HG02852 (cell line): ENCODE measurements around the gene MTMR12.
"Not testable (repeated sequence)": the region's sequence is repeated elsewhere in the genome, so short reads cannot be mapped to it uniquely, and the experiment has no call there.

Experiments used
- ATAC-seq: cut with Tn5 transposase; IDR thresholded peaks from one replicate; pipeline ENCODE4 v1.9.1; 2021; ENCODE audit warnings: mild to moderate bottlenecking, moderate library complexity; ENCODE audit not compliant: unreplicated experiment

Gene MTMR12

DNA sequence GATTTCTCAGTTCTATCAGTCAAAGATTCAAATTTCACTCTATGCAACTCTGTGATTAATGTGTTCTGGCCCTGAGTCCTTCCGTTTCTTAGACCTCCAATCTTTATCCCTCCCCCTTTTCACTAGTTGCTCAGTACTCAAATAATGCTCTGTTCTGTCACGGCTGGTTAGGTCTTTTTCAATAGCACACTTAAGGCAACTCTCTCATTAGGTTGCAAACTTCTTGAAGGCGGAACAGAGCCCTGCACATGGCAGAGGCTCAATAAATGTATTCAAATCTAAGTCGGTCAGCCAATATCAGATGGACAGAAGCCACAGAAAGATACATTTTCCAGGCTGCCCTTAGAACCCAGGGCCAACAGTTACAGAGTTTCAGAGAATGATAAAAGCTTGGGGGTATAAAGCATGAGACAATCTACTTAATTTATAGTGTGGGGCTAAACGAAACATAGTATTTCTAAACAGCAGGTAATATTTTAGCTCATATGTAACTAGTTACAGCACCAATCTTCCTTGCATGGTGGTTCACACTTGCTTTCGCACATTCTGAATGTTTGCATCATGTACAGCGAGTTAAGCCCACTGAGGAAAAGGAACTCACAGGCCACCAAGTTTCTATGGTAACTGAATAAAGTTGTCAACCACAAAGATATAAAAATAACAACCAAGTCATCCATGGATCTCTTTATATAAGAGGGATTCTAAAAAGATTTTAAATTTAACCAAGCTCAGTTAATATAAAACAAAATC, 71.5 kb downstream of the MTMR12 start:
- no peak for ATAC-seq

DNA sequence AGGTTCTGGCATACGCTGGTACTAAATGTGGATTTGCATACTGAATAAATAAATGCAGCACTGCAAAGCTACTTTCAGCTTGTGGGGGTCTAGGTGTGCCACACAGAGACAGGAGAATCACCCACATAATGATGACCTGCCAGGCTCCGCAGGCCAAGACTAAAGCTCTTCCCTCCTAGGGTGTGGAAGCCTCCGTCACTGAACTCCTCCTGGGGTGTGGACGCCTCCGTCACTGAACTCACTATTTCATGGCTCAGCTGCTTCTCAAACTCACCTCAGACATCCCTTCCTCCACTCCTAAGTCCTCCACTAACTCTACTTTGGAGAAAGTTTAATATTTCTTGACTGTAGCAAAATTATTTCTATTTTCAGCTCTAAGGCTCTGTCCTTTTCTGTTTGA, 73.4 kb downstream of the MTMR12 start:
- ATAC-seq = no peak

DNA sequence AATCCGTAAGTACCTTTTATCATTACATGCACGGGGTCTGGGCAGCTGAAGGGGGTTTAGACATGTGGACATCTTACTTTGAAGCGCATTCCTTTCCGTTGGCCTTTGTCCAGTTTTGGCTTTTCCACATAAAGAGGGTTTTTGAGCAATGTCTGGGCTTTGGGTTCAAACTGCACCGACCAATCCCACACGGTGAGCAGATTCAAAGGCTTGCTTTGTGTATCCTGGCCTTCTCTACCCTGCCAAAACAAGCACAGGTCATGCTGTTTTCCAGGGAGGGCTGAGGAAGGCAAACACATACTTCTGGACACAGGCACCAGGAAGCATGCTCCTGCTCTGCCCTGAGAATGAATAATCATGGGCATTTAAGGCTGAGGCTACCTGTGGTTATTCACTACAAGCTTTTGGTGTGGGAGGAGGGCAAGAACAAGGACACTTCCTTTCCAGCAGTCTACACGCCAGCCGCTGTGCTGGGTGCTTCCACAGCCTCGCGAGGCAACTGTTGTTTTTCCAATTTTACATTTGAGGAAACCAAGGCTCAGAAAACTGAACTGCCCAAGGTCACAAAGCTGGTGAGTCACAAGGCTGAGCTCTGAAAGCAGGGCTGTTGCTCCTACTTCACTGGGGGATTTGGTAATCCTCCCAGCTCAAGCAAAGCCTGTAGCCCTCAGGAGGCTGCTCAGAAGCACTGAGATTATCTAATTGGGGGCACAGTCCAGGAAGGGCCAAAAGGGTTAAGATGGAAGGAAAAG, 78.9 kb downstream of the MTMR12 start:
- ATAC-seq = no peak

DNA sequence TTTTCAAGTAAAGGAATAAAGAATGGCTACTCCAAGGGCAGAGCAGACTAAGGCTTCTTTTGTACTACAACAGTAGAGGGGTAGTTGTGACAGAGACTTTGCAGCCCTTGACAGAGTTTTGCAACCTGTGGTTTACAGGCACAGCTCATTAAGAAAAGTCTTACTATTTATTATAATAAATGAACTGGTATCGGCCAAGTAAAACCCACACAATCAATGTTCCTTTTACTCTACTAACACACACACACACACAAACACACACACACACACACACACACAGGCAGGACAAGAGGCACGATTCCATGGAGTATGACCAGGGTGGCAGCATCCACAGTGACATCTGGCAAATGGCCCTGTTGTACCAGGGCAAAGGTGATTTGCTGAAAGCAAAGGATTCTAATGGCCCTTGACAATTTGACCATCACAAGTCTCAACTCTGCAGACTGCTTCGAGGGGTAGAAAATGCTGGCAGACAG, 79.5 kb downstream of the MTMR12 start:
- ATAC-seq = no peak

DNA sequence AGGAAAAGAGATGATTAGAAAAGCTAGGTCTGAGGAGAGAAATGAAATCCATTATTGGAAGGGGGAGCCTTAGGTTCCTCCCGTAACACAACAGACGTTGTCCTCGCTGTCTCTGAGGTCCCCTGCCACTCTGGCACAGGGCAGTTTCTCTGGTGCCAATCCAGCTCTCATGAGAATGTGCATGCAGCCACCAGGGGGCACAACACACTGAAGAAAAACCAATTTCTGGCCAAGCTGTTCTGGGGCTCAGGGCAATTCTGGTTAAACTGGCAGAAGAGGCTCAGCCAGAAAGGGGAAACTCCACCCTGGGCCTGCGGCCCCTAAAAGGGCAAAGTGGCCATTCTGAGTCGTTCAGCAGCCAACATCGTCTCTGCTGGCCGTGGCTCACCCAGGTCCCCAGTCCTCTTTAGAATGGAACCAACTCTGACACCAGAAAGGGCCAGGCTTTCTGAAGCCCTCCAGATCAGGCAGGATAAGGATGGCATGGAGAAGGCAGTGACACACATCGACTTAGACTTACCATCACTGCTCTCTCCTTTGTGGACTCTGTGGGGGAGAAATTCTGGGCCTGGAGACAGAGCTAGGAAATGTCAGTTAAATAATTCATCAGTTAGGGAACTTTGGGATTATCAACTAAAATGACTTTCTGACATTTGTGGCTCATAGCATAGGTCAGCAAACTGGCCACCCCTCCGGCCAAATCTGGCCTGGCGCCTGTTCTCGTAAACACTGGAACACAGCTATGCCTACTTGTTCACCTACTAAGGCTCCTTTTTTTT, 80.1 kb downstream of the MTMR12 start:
- peak; percentile 80 for ATAC-seq

DNA sequence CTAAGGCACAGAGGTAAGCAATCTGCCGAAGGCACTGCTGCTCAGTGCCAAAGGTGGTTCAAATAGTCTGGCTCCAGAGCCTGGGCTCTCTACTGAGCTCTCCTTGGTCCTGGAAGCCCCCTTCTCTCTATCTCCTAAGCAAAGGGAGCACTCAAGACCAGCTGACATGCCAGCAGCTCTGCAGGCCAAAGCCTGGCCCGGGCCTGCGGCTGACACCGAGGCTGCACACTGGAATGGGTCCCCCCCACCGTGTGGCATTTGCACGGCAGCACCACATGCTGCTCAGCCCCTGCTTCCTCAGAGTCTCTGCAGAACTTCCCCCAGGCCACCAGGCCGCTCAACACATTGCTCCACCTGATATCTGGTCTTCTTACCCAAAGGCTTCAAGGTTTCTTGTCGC, 80.8 kb downstream of the MTMR12 start:
- ATAC-seq = no peak

DNA sequence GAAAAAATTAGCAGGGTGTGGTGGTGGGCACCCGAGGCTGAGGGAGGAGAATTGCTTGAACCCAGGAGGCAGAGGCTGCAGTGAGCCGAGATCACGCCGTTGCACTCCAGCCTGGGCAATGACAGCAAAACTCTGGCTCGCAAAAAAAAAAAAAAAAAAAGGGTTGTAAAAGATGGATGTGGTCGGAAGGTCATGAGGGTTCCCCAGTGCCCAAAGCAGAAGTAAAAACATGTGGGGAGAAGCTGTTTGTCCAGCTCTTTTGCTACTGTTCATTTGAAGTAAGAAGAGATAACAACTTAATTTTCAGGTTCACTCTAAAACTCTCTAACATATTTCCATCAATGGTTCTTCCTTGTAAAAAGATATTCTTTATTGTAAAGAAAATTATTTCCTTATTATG, 81.5 kb downstream of the MTMR12 start:
- ATAC-seq = no peak

DNA sequence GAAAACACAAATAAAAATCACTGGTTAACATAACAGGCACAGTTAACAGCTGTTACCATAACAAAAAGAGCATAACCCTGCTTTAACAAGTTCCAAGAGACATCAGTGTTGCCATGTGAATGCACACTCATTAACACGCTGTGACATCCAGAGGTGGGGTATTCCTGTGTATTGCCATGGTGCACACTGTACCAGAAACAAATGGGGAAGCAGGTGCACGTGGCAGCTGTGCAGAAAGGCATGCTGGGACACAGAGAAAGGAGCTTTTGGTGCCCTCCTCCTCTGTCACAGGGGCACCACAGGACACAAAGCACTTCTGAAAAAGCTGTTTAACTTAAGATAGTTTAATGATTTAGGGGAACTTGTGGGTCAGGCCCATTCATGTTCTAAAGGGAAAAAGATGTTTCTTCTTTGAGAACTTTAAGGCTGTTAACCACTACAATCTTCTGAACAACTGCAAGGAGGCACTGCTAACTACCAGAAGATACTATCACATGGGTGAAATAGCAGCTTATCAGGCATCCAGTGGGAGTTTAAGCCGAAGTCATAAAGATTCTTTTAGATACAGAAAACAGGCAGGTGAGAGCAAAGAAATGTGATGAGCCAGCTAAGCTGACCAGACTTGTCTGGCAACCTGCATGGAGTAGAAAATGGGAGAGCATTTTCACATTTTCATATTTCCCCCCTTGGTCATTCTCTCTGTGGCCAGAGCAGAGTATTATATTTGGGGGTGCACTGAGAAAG, 82.2 kb downstream of the MTMR12 start:
- no peak for ATAC-seq

DNA sequence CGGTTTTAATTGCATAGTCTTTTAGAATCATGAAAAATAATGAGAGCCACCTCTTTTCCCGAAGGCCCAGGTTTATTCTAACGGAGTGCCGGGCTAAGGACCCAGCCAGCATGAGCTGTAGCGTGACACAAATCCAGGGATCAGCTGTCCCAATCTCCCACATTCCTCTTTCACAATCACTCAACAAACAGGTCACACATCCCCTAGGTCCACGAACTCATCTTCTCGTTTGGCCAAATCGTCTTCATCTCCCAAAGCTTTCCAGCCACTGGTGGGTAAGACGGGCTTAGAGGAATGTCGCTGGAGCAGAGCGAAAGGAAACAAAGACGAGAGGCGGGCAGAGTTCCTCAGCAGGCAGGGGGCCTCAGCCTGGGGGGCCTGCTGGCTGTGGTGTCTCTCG, 83.2 kb downstream of the MTMR12 start:
- no peak for ATAC-seq

DNA sequence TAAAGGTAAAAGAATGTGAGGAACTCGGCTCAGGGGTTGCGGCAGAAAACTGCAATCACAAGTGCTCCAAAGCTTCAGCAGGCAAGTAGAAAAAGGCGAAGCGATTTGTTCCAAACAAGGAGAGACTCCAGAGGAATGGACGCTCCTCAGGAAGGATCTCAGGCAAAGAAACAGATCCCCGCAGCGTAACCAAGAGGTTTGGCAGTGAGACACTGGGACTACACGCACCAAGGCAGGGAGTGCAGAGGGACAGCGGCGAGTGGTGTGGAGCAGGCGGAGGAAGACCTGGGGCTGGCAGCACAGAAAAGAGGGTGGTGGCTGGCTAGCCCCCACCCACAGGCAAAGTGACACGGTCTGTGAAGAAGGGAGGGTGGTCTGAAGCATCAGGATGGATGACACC, 83.9 kb downstream of the MTMR12 start:
- no peak for ATAC-seq

DNA sequence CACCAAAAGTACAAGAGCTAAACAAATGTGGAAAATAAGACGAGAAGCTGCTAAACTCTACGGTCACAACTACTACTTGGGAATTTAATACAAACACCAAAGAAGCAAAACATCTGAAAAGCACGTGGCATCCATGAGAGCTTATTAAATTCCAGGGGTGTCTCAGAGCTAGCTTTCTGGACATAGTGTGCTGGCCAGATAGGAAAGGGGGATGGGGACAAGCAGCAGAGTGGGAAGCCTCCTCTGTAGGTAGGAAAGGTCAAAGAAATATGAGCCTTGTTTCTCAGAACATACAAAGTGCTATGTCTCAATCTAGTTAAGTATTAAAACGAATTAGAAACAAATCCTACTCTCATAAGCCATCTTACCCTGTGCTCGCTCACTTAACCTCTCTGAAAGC, 87.3 kb downstream of the MTMR12 start:
- no peak for ATAC-seq

DNA sequence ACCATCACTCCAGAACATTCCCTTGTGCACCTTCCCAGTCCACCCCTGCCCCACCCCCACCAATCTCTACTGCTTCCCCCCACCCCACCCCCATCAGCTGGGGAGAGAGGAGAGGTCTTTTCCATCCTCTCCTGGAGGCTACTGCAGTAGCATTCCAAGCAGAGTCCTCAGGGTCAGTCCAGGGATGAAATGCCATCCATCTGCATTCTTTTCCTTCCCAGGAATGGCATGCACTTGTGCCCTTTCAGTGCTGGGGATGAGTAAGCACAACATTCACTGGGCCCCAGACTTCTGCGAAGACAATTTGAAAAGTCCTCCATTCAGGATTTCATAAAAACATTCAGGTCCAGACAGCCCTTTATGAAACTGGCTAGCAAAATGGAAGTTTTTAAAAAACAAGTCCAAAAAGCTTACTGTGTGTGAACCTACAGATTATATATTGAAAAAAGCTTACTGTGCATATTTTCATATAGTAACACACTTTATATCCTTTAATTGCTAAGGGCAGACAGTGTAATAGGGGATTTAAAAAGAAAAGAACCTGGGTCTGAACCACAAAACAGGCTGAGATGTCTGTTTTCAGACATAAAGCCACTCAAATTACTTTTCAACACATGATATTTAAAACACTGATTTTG, 88.6 kb downstream of the MTMR12 start:
- ATAC-seq = no peak

DNA sequence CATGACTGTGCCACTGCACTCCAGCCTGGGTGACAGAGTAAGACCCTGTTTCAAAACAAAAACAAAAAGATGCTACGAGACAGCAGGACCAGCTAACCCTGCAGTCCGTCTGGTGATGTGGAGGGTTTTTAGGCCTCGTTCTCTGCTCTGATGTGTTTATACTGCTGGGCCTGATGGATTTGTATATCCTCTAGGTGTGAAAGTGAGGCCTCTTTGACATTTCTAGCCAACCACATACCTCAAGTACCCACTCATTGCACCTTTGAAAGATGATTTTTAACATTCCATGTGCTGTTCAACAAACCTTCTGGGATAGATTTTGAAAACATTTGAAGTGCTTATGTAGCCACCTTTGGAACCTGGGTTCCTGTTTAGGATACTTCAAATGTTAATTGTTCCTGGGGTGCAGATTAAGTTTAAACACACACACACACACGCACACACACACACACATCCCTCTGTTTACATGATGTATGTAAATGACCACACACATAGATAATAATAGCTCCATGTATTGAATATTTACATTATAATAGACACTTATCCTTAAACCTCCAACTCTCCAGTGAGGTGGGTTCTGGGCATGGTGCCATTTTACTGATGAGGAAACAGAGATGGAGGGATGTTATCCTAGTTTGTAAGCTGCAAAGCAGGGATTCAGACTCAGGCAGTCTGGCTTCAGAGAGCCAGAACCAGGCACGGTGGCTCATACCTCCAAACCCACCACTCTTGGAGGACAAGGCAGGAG, 89.8 kb downstream of the MTMR12 start:
- ATAC-seq = no peak

DNA sequence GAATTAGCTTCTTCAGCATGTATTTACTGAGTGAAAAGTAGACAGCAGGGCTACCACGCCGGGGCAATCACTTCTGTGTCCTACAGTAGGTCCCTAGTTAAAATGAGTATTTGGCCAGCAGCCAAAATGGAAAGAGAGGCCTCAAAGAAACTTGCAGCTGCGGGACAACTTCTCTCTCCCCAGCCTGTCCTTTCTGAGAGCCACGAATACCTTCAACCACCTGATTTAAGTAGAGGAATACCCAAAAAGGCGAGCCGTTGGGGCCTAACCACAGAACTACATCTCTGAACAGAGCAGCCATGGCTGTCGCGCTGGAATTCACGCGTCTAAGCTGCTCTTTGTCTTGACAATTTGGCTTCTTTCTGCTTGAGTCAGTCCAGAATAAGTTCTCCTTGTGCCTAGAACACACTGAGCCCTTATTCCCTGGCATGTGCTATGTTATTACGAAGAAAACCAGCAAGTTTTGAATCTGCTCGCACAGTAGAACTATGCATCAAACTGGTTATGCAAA, 94.8 kb downstream of the MTMR12 start:
- peak; percentile 55 for ATAC-seq

DNA sequence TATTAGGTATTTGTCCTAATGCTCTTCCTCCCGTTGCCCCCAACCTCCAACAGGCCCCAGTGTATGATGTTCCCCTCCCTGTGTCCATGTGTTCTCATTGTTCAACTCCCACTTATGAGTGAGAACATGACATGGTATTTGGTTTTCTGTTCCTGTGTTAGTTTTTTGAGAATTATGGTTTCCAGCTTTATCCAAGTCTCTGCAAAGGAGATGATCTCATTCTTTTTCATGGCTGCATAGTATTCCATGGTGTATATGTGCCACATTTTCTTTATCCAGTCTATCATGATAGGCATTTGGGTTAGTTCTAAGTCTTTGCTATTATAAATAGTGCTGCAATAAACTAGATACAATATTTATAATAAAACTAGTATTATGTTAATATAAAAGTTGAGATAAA, 98.4 kb downstream of the MTMR12 start:
- ATAC-seq = not testable (repeated sequence)

DNA sequence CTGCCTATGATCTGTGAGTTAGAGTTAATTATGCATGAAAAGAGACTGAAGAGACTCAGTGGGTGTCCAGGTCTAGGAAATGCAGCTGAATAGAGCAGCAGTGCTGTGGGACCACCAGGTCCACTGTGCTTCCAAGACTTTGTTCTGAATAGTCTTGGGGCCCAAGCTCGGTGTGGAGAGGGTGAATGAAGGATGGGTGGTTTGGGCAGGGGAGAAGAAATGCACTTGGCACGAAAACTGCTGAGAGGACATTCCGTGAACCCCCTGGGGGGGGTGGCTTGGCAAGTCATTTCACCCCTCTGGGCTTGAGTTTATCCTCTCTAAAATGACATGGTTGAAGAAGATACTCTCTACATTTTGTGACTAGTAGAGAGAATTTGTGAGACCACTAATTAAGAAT, 102.6 kb downstream of the MTMR12 start:
- no peak for ATAC-seq

DNA sequence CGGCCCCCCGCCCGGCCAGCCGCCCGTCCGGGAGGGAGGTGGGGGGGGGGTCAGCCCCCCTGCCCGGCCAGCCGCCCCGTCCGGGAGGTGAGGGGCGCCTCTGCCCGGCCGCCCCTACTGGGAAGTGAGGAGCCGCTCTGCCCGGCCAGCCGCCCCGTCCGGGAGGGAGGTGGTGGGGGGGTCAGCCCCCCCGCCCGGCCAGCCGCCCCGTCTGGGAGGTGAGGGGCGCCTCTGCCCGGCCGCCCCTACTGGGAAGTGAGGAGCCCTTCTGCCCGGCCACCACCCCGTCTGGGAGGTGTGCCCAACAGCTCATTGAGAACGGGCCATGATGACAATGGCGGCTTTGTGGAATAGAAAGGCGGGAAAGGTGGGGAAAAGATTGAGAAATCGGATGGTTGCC, 103.9 kb downstream of the MTMR12 start:
- ATAC-seq = not testable (repeated sequence)

DNA sequence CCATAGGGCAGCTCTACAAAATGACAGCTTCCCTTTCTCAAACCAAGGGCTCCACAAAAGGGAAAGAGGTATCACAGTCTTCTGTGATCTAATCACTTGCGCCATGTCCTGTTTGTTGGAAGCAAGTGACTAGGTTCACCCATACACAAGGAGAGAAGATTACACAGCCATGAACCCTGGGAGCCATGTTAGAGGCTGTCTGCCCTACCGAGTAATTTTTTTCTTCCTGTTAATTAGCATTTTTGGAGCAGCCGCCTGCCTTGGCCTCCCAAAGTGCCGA, 105.4 kb downstream of the MTMR12 start:
- ATAC-seq = no peak

DNA sequence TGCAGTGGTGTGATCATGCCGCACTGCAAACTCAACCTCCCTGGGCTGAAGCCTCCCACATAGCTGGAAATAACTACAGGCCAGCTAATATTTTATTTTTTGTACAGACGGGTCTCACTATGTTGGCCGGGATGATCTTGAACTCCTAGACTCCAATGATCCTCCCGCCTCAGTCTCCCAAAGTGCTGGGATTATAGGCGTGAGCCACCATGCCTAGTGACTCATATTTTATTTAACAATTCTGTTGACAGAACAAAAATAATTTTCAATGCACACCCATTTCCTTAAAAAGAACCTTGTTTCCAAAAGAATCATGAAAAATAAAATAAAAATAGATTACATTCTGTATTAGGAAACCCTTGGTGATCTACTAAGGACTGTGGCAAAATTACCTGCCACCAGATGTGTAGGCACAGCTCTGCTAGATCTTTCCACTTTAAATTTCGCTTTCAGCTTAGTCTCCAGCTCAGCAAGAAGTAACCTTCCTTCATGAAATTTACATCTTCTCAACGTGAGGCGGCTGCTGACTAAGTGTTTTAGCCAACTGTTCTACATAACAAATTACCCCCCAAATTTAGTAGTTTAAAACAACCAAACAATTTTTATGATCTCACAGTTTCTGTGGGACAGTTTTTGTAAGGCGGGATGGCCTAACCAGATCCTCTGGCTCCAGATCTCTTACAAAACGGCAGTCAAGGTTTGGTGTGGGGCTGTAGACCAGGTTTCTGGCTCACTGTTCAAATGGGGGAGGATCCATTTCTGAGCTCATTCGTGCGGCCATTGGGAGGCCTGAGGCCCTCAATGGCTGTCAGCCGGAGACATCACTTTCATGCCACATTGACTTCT, 106.0 kb downstream of the MTMR12 start:
- peak; percentile 38 for ATAC-seq
